Measurements from ENCODE around the gene PANX1.

Gene PANX1

DNA sequence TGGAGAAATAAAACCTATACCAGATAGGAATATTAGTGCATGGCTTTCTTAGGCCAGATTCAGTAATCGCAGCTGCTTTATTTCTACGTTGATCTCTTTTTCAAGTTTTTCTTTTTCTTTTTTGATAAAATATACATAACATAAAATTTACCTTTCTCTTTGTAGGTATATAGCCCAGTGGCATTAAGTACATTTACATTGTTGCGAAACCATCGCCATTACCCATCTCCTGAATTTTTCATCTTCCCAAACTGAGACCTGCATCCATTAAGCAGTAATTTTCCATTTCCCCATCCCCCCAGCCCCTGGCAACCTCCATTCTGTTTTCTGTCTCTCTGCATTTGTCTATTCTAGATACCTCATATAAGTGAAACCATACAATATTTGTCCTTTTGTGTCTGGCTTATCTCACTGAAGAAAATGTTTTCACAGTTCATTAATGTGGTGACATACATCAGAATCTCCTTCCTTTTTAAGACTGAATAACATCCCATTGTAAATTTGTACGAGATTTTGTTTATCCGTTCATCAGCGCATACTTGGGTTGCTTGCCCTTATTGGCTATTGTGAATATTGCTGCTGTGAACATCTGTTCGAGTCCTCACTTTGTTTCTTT, 41.4 kb downstream of the PANX1 start:
- no peak overlapping the region for H3K4me3 ChIP-seq (ENCODE audit: low read depth, low read length)
- TF ChIP-seq, protein P1, sequence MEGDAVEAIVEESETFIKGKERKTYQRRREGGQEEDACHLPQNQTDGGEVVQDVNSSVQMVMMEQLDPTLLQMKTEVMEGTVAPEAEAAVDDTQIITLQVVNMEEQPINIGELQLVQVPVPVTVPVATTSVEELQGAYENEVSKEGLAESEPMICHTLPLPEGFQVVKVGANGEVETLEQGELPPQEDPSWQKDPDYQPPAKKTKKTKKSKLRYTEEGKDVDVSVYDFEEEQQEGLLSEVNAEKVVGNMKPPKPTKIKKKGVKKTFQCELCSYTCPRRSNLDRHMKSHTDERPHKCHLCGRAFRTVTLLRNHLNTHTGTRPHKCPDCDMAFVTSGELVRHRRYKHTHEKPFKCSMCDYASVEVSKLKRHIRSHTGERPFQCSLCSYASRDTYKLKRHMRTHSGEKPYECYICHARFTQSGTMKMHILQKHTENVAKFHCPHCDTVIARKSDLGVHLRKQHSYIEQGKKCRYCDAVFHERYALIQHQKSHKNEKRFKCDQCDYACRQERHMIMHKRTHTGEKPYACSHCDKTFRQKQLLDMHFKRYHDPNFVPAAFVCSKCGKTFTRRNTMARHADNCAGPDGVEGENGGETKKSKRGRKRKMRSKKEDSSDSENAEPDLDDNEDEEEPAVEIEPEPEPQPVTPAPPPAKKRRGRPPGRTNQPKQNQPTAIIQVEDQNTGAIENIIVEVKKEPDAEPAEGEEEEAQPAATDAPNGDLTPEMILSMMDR (IDR thresholded peaks at IDR 0.05; ENCODE audit: low read depth, low read length, missing control alignments): no peak
- no peak for DNase-seq (ENCODE audit: low read depth)
- in situ Hi-C loops (cut with HindIII; ENCODE audit: low sequenced_read_pairs): no loop called here

DNA sequence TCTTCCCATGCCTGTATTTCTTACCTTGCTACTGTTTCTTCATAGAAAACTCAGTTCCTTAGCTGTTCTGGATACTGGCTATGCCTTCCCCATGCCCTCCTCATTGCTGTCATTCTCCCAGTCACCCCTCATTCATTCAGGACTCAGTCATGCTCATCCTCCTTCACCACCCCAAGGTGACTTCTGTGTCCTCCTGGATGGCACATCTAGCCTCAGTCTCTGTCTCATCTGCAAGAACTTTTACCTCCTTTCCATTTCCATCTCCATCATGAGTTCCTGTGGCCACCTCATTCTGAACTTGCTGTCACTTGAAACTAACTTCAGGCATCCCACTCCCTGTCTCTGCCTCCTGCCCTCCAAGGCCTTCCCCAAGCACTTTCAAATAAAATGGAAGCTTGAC, 42.3 kb downstream of the PANX1 start:
- no peak for DNase-seq (ENCODE audit: low read depth)
- in situ Hi-C loops (cut with HindIII; ENCODE audit: low sequenced_read_pairs): no loop called here
- H3K4me3 ChIP-seq (ENCODE audit: low read depth, low read length): no peak overlapping the region
- TF ChIP-seq, protein P1 (IDR thresholded peaks at IDR 0.05; ENCODE audit: low read depth, low read length, missing control alignments): no peak

DNA sequence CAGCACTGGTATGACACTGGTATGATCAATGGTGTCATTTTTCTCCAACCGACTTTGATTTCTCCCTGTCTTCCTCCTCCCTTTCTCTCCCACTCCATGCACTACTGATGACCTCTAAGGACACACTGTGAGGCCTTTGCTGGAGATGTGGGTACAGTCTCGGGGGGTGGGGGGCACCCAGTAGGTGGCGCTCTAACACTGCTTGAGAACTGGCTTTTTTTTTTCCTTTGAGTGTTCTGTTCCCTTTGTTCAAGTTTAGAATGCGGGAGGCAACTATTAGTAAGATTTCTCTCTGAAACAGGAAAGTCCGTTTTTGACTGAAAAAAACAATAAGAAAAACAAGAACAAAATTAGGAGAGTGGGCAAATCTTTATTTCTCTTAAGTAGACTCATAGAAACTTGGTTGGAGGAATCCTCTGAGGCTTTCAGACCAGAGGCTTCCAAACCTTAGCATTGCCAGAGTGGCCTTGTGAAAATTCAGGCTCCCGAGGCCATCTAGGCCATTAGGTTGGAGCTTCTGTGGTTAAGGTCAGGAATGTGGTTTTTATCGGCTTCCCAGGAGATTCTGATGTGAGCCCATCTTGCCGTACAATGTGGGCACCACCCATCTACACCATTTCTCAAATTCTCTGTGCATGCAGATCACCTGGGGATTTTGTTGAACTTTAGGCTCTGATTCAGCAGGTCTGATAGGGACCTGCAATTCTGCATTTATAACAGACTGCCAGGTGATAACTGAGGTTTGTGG, 43.2 kb downstream of the PANX1 start:
- DNase-seq (ENCODE audit: low read depth): peak; percentile 18

DNA sequence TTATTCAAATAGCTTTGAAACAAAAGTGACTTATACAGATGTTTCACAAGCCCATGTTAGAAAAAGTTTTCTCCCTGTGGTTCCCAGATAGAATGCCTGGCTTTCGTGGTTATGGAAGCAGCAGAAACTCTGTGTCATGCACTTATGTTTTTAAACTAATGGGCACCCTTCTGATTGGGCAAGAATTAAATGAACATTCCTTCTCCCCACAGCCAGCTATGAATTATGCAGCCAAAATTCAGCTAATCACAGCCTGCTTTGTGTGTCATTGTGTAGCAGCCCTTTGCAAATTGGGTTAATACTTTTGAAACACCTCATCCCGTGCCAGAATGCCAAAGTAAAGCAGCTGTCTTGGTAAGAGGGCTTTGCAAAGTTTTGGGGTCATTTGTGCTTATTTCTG, 46.9 kb downstream of the PANX1 start:
- in situ Hi-C loops (cut with HindIII; ENCODE audit: low sequenced_read_pairs): no loop called here
- DNase-seq (ENCODE audit: low read depth): peak; percentile 84
- H3K4me3 ChIP-seq (ENCODE audit: low read depth, low read length): no peak overlapping the region
- TF ChIP-seq, protein P1 (IDR thresholded peaks at IDR 0.05; ENCODE audit: low read depth, low read length, missing control alignments): no peak

More for the DNA sequence above, 43.2 kb downstream of the PANX1 start:
- in situ Hi-C loops (cut with HindIII; ENCODE audit: low sequenced_read_pairs): no loop called here
- H3K4me3 ChIP-seq (ENCODE audit: low read depth, low read length): no peak overlapping the region
- TF ChIP-seq, protein P1 (IDR thresholded peaks at IDR 0.05; ENCODE audit: low read depth, low read length, missing control alignments): peak; percentile 84

DNA sequence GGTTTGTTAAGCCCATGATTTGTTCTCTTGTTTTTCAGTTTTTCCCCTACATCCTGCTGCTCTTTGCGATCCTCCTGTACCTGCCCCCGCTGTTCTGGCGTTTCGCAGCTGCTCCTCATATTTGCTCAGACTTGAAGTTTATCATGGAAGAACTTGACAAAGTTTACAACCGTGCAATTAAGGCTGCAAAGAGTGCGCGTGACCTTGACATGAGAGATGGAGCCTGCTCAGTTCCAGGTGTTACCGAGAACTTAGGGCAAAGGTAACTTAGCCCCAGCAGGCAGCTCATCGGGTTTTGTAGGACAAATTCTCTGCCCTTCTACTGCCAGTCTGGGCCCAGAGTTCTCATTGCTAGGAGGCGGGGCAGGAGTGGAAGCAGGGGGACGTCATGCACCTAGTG, 49.7 kb downstream of the PANX1 start:
- TF ChIP-seq, protein P1 (IDR thresholded peaks at IDR 0.05; ENCODE audit: low read depth, low read length, missing control alignments): no peak
- in situ Hi-C loops (cut with HindIII; ENCODE audit: low sequenced_read_pairs): no loop called here
- no peak for DNase-seq (ENCODE audit: low read depth)
- no peak overlapping the region for H3K4me3 ChIP-seq (ENCODE audit: low read depth, low read length)

DNA sequence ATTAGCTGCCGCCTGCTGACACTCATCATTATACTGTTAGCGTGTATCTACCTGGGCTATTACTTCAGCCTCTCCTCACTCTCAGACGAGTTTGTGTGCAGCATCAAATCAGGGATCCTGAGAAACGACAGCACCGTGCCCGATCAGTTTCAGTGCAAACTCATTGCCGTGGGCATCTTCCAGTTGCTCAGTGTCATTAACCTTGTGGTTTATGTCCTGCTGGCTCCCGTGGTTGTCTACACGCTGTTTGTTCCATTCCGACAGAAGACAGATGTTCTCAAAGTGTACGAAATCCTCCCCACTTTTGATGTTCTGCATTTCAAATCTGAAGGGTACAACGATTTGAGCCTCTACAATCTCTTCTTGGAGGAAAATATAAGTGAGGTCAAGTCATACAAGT, 51.1 kb downstream of the PANX1 start:
- TF ChIP-seq, protein P1 (IDR thresholded peaks at IDR 0.05; ENCODE audit: low read depth, low read length, missing control alignments): no peak
- no peak overlapping the region for H3K4me3 ChIP-seq (ENCODE audit: low read depth, low read length)
- in situ Hi-C loops (cut with HindIII; ENCODE audit: low sequenced_read_pairs): no loop called here
- DNase-seq (ENCODE audit: low read depth): no peak
